ENCODE results near the gene SLC6A11.
A peak's percentile ranks its signal among the peaks of the same experiment; 100 is the strongest.

- TF ChIP-seq CTCF (conservative IDR thresholded peaks at IDR 0.05; ENCODE audit: low read depth, low read length) (peak; percentile 45; the same call in 1 of the 2 replicates), EZH2 (IDR thresholded peaks at IDR 0.05; ENCODE audit: borderline replicate concordance, low read depth, low read length, poor library complexity, severe bottlenecking) (no peak)
Measured at GRCh38 chr3:10772271-10773161, 43.5 kb upstream of the SLC6A11 start.
